Activated T-helper 2 cell treated with anti-CD3 and anti-CD28 coated beads, Interferon-gamma antibody, Interleukin-2, Interleukin-4, amounts not matched to agents 10 μg/mL and 5 μg/mL and 100 μg/mL, durations not matched to agents 14 hours and 24 hours and 36 hours (primary cell): ENCODE results near the gene CATSPER1. TPM values are rescaled to one million over a fixed set of nuclear protein-coding genes. Genes with fewer than 3 reads are reported as not detected.

Experiments
- DNase-seq: peaks from one replicate; pipeline ENCODE4 v3.0.0; 2021; ENCODE audit warnings: low spot score
- H3K27ac Mint-ChIP-seq: one replicate; pipeline ENCODE4 v1.8.0; 2021; ENCODE audit warnings: mixed read lengths
- H3K27me3 Mint-ChIP-seq: one replicate; pipeline ENCODE4 v1.8.0; 2021; ENCODE audit warnings: low read depth, mixed read lengths
- H3K36me3 Mint-ChIP-seq: one replicate; pipeline ENCODE4 v1.8.0; 2021; ENCODE audit warnings: low read depth, mixed read lengths
- H3K4me1 Mint-ChIP-seq: one replicate; pipeline ENCODE4 v1.8.0; 2021; ENCODE audit warnings: low read depth, mixed read lengths
- H3K4me3 Mint-ChIP-seq: one replicate; pipeline ENCODE4 v1.8.0; 2021; ENCODE audit warnings: low read depth, mild to moderate bottlenecking, moderate library complexity, mixed read lengths
- H3K9me3 Mint-ChIP-seq: one replicate; pipeline ENCODE4 v1.8.0; 2021; ENCODE audit warnings: mixed read lengths
- intact Hi-C: fragments of 100-400 bp; cut with micrococcal nuclease; formaldehyde crosslinking; loops from one replicate; pipeline ENCODE4 v1.15.1; 2023
- total RNA-seq: library from RNA; stranded (reverse); gene quantifications from 2 replicates; pipeline ENCODE4 v1.2.3, GENCODE V29; 2022

Gene CATSPER1
- total RNA-seq, 1 donor from 2014 or later, result 0.46 TPM

GRCh38 chr11:66066751-66067150 lies 40.5 kb upstream of the CATSPER1 start:
- H3K36me3 Mint-ChIP-seq, result peaks cover 77% of the 10 kb centered on the region
- DNase-seq, result no peak
- H3K9me3 Mint-ChIP-seq, result no peaks in the 10 kb centered on the region
- H3K4me1 Mint-ChIP-seq, result peaks cover 56% of the 10 kb centered on the region
- intact Hi-C loops, result no loop called here
- no peaks in the 10 kb centered on the region for H3K27me3 Mint-ChIP-seq
- peak overlapping the region; percentile 24 for H3K27ac Mint-ChIP-seq
- H3K4me3 Mint-ChIP-seq, result no peak overlapping the region

DNA sequence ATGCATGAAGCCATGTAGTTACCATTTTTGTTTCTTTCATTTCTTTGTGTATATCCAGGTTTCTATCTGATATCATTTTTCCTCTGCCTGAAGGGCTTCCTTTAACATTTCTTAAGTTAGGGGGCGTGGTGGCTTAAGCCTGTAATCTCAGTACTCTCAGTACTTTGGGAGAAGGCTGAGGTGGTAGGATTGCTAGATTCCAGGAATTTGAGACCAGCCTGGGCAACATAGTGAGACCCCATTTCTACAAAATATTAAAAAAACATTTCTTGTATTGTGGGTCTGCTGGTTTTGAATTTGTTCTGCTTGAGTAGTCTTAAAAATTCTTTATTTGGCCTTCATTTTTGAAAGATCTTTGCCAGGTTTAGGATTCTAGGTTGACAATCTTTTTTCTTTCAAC lies 38.3 kb upstream of the CATSPER1 start:
- no peak overlapping the region for H3K27ac Mint-ChIP-seq
- DNase-seq, result no peak

DNA sequence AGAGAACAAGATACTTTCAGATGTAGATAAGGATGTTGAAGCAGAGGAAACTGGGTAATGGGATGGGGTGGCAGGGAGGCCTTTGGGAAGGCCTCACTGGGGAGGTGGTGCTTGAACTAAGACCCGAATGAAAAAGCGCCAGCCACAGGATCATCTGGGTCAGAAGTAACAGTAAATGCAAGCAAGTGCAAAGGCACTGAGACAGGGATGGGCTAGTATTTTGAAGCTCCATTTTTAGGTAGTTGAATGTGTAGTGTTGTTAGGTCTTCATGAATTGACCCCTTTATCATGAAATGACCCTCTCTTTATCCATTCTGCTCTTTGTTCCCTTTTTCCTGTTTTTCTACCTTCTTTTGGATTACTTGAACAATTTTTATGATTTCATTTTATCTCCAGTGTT lies 37.6 kb upstream of the CATSPER1 start:
- no peaks in the 10 kb centered on the region for H3K27me3 Mint-ChIP-seq
- H3K36me3 Mint-ChIP-seq, result peaks cover 89% of the 10 kb centered on the region
- peak overlapping the region; percentile 58 for H3K27ac Mint-ChIP-seq
- DNase-seq, result no peak
- intact Hi-C loops, result no loop called here
- no peak overlapping the region for H3K4me3 Mint-ChIP-seq
- H3K4me1 Mint-ChIP-seq, result peaks cover 57% of the 10 kb centered on the region
- H3K9me3 Mint-ChIP-seq, result no peaks in the 10 kb centered on the region

More for the DNA sequence above, 38.3 kb upstream of the CATSPER1 start:
- Mint-ChIP-seq H3K4me1 (peaks cover 61% of the 10 kb centered on the region), H3K9me3 (no peaks in the 10 kb centered on the region), H3K4me3 (no peak overlapping the region), H3K27me3 (no peaks in the 10 kb centered on the region), H3K36me3 (peaks cover 89% of the 10 kb centered on the region)
- intact Hi-C loops, result no loop called here

GRCh38 chr11:66062408-66062807 lies 36.1 kb upstream of the CATSPER1 start:
- Mint-ChIP-seq H3K9me3 (no peaks in the 10 kb centered on the region), H3K27me3 (no peaks in the 10 kb centered on the region), H3K4me3 (no peak overlapping the region), H3K36me3 (peaks cover 90% of the 10 kb centered on the region), H3K27ac (no peak overlapping the region), H3K4me1 (peaks cover 50% of the 10 kb centered on the region)
- no peak for DNase-seq
- intact Hi-C loops, result no loop called here

DNA sequence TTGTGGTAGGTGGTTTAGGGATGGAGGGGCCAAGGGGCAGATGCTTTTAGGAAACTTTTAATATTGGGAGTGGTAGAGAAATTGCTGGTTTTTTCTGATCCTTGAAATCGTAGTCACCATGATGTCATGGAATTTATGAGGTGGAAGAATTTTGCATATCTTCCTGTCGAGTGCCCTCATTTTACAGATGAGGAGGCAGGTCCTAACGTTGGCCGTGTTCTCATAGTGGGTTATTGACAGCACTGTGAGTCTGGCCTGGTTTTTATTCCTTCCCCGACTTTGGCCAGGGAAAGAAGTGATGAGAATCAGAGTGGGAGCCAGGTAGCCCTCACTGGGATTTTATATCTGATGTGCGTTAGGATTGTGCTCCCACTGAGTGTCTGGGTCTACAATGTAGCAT lies 35.0 kb upstream of the CATSPER1 start:
- no peak for DNase-seq
- Mint-ChIP-seq H3K4me1 (peaks cover 41% of the 10 kb centered on the region), H3K4me3 (no peak overlapping the region), H3K36me3 (peaks cover 90% of the 10 kb centered on the region), H3K27ac (peak overlapping the region; percentile 78), H3K9me3 (no peaks in the 10 kb centered on the region), H3K27me3 (no peaks in the 10 kb centered on the region)
- intact Hi-C loops, result no loop called here

DNA sequence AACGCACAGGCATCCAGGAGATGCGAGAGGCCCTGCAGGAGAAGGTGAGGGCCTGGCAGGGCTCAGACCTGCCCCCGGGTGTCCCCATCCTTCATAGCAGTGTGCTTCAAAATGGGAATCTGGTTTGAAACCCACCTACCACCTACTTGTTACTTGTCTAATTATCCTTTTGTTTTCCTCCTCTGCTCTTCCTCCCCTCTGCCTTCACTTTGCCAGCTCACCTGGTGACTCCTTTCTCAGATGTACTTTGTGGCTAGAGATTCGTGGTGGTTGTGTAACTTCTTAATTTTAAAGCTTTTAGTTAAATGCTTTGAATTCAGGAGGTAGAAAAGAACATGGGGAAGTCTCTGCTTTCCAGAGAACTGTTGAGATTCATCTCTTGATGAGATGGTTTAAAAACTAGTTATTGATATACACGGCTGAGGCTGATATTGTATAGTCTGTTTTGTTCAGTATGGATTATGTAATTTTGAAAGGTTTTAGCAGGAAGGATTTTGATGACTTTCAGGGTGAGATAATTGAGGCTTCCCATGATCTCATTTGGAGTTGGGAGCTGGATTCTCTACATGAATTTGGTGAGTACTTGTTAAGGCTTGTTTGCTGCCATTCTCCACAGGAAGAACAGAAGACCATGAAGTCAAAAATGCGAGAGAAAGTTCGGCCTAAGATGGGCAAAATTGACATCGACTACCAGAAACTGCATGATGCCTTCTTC lies 33.8 kb upstream of the CATSPER1 start:
- Mint-ChIP-seq H3K4me3 (no peak overlapping the region), H3K27me3 (no peaks in the 10 kb centered on the region), H3K27ac (peak overlapping the region; percentile 9), H3K36me3 (peaks cover 92% of the 10 kb centered on the region), H3K4me1 (peaks cover 37% of the 10 kb centered on the region), H3K9me3 (no peaks in the 10 kb centered on the region)
- no peak for DNase-seq
- intact Hi-C loops, result no loop called here

- no peaks in the 10 kb centered on the region for H3K9me3 Mint-ChIP-seq
- no peak overlapping the region for H3K4me3 Mint-ChIP-seq
- peaks cover 83% of the 10 kb centered on the region for H3K36me3 Mint-ChIP-seq
- intact Hi-C loops, result no loop called here
- no peaks in the 10 kb centered on the region for H3K27me3 Mint-ChIP-seq
- H3K4me1 Mint-ChIP-seq, result peaks cover 34% of the 10 kb centered on the region
- H3K27ac Mint-ChIP-seq, result no peak overlapping the region
- DNase-seq, result no peak
Measured at GRCh38 chr11:66056501-66056900, 30.2 kb upstream of the CATSPER1 start.

DNA sequence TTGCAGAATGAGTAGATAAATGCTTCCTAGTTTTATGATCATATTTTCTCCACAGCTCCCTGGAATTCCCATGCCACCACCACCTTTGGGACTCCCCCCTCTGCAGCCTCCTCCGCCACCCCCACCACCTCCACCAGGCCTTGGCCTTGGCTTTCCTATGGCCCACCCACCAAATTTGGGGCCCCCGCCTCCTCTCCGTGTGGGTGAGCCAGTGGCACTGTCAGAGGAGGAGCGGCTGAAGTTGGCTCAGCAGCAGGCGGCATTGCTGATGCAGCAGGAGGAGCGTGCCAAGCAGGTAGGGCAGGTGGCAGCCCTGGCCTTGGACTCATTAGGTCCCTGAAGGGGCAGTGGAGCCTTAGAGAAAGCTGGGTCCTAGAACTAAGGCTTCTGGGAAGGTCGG lies 28.7 kb upstream of the CATSPER1 start:
- no peak overlapping the region for H3K27ac Mint-ChIP-seq

GRCh38 chr11:66052664-66052982 lies 26.3 kb upstream of the CATSPER1 start:
- intact Hi-C loops, result loop anchor here (1.0 to 5.0 kb wide), 4 partner anchors 17 to 215 kb away; partner anchors contain the start of genes BANF1, EIF1AD, MUS81 and RAB1B
- peaks cover 47% of the 10 kb centered on the region for H3K36me3 Mint-ChIP-seq
- peaks cover 4% of the 10 kb centered on the region for H3K27me3 Mint-ChIP-seq
- DNase-seq, result no peak
- H3K4me3 Mint-ChIP-seq, result peak overlapping the region; percentile 100
- H3K4me1 Mint-ChIP-seq, result peaks cover 28% of the 10 kb centered on the region
- peak overlapping the region; percentile 97 for H3K27ac Mint-ChIP-seq
- H3K9me3 Mint-ChIP-seq, result no peaks in the 10 kb centered on the region

More for the DNA sequence above, 28.7 kb upstream of the CATSPER1 start:
- H3K4me3 Mint-ChIP-seq, result no peak overlapping the region
- intact Hi-C loops, result no loop called here
- H3K4me1 Mint-ChIP-seq, result peaks cover 32% of the 10 kb centered on the region
- H3K9me3 Mint-ChIP-seq, result no peaks in the 10 kb centered on the region
- peaks cover 70% of the 10 kb centered on the region for H3K36me3 Mint-ChIP-seq
- DNase-seq, result no peak
- H3K27me3 Mint-ChIP-seq, result no peaks in the 10 kb centered on the region

GRCh38 chr11:66051766-66052663 lies 25.7 kb upstream of the CATSPER1 start, which contains the start of gene SF3B2:
TSS of gene SF3B2 (plus strand) at chr11:66052364. CDS start at chr11:66052385, 21 bp downstream.
- Mint-ChIP-seq H3K36me3 (peaks cover 41% of the 10 kb centered on the region), H3K9me3 (no peaks in the 10 kb centered on the region), H3K4me1 (peaks cover 28% of the 10 kb centered on the region), H3K27me3 (peaks cover 5% of the 10 kb centered on the region), H3K4me3 (peak within 1 kb of the TSS; percentile 100), H3K27ac (peak within 1 kb of the TSS; percentile 97)
- DNase-seq, result peak; percentile 97
- intact Hi-C loops, result loop anchor here (1.0 to 5.0 kb wide), 4 partner anchors 17 to 215 kb away; partner anchors contain the start of genes BANF1, EIF1AD, MUS81 and RAB1B

DNA sequence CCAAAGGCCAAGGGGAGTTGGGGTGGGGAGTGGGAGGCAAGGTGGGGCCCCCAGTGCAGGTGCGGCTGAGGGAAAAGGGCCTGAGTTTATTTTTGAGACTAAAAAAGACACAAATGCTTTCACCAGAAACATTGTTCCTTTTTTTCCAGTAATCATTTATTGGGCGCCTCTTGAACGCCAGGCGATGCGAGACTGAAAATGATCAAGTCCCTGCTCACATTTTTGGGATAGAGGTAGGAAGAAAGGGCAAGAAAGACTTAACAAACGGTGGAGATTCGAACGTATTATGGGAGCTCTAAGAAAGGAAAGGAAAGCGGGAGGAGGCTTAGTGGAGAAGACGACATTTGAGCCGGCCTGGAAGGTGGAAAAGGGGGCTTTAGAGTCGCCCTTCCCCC lies 25.1 kb upstream of the CATSPER1 start:
- intact Hi-C loops, result loop anchor here (5.0 kb wide), 1 partner anchor 216 kb away; the partner anchor contains the start of gene RAB1B
- no peak for DNase-seq
- peak overlapping the region; percentile 80 for H3K27ac Mint-ChIP-seq
- peaks cover 35% of the 10 kb centered on the region for H3K36me3 Mint-ChIP-seq
- peaks cover 28% of the 10 kb centered on the region for H3K4me1 Mint-ChIP-seq
- H3K27me3 Mint-ChIP-seq, result peaks cover 8% of the 10 kb centered on the region
- no peaks in the 10 kb centered on the region for H3K9me3 Mint-ChIP-seq
- H3K4me3 Mint-ChIP-seq, result peak overlapping the region; percentile 100

DNA sequence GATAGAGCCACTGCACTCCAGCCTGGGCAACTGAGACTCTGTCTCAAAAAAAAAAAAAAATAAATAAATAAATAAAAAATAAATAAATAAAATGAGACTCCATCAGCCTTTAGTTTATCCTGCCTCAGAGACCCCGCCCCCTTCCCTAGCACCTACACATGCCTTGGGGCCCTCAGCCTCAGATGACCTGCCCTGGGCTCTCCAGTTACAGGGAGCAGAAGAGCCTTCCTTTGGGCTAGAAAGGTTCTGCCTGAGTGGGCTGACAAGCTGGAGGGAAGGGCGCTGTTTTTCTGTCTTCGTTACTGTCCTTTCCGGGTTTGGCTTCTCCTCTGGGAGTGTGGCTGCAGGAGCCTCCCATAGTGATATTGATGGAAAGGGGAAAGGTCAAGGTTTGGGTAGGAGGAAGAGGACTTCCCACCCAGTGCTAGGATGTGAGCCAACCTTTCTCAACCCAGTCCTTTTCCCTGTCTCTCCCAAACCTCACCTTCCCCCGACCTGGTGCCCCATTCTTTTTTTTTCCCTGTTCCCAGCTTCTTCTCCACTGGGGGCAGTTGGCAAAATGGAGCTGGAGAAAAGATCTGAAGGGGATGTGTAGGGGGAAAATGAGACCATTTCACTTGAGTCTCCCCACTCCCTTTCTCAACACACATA lies 24.4 kb upstream of the CATSPER1 start:
- DNase-seq, result no peak
- Mint-ChIP-seq H3K4me3 (peak overlapping the region; percentile 100), H3K27me3 (peaks cover 8% of the 10 kb centered on the region), H3K36me3 (peaks cover 28% of the 10 kb centered on the region), H3K4me1 (peaks cover 30% of the 10 kb centered on the region), H3K9me3 (no peaks in the 10 kb centered on the region), H3K27ac (peak overlapping the region; percentile 80)
- intact Hi-C loops, result loop anchor here (5.0 kb wide), 1 partner anchor 217 kb away; the partner anchor contains the start of gene RAB1B
